Measurements from ENCODE around the gene TMEM109. TPM values are rescaled to one million over a fixed set of nuclear protein-coding genes. Genes with fewer than 3 reads are reported as not detected.

TMEM109 gene
- total and polyA plus RNA-seq, 8 donors, result 82.9 to 130 (median 92.7) TPM

DNA sequence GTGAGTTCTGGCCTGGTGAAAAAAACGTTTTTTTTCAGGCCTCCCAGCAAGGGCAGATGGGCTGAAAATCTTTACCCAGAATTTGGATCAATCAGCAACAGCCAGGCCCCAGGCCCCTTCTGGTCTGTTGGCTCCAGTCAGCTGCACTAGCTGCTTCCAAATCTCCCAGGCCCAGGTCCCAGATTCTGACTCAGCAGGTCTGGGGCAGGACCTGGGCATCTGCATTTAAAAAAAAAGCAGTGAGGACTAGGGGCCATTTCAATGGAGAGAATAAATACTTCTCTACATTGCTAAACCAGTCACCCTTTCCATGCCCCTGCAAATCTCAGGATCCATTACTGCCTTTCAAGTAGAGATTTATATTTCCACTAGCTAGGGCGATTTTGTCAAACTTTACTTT is 33.7 kb downstream of the TMEM109 start:
- no peak for ATAC-seq
- TF ChIP-seq, protein P1, sequence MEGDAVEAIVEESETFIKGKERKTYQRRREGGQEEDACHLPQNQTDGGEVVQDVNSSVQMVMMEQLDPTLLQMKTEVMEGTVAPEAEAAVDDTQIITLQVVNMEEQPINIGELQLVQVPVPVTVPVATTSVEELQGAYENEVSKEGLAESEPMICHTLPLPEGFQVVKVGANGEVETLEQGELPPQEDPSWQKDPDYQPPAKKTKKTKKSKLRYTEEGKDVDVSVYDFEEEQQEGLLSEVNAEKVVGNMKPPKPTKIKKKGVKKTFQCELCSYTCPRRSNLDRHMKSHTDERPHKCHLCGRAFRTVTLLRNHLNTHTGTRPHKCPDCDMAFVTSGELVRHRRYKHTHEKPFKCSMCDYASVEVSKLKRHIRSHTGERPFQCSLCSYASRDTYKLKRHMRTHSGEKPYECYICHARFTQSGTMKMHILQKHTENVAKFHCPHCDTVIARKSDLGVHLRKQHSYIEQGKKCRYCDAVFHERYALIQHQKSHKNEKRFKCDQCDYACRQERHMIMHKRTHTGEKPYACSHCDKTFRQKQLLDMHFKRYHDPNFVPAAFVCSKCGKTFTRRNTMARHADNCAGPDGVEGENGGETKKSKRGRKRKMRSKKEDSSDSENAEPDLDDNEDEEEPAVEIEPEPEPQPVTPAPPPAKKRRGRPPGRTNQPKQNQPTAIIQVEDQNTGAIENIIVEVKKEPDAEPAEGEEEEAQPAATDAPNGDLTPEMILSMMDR (IDR thresholded peaks at IDR 0.05), result no peak
- intact Hi-C loops (cut with DNase I), result no loop called here

DNA sequence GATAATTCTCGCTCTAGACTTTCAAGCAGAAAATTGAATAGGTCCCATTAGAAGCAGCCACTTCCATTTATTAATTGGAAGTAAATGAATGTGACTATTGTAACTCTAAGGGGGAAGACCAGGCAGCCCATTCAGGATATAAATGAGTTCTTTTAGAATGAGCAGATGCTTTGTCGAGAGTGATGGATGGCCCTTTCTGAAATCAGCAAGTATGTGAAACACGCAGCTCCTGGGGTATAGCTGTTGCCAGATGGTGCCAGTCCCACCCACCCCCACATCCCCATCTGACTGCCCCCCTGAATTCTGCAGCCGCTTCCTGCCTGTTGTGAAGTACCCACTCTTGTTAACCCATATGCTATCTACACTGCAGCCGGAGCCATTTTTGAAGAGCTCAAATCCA is 34.3 kb downstream of the TMEM109 start:
- Histone ChIP-seq H3K4me3 (no peak overlapping the region), H3K36me3 (peaks cover 0 to 45% of the 10 kb centered on the region in 2 donors), H3K27ac (no peak overlapping the region), H3K9me3 (no peaks in the 10 kb centered on the region), H3K4me1 (peaks cover 3 to 50% of the 10 kb centered on the region in 2 donors), H3K27me3 (peaks cover 0 to 10% of the 10 kb centered on the region in 2 donors)
- no peak for DNase-seq
- no peak for ATAC-seq
- TF ChIP-seq, protein P1 (IDR thresholded peaks at IDR 0.05), result no peak
- intact Hi-C loops (cut with DNase I), result no loop called here

More for the DNA sequence above, 33.7 kb downstream of the TMEM109 start:
- Histone ChIP-seq H3K27ac (no peak overlapping the region), H3K27me3 (peaks cover 0 to 10% of the 10 kb centered on the region in 2 donors), H3K4me1 (peaks cover 5 to 49% of the 10 kb centered on the region in 2 donors), H3K9me3 (no peaks in the 10 kb centered on the region), H3K4me3 (no peak overlapping the region), H3K36me3 (peaks cover 0 to 50% of the 10 kb centered on the region in 2 donors)
- no peak for DNase-seq

DNA sequence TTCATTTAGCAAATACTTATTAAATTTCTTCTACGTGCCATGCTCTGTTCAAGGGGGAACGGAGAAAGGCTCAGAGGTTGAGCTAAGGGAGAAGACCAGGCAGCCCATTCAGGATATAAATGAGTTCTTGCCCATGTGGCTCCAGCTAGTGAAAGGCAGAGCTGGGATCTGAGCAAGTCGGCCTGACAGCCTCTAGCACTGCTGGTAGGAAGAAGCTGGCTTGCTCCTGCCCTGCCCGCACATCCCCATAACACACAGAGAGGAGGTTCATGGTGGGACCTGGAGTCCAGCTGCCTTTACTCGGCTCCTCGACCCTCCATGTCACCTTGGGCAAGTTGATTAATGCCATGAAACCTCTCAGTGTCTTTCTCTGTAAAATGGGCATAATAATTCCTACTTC is 36.1 kb downstream of the TMEM109 start:
- peak overlapping the region in 1 of 2 donors; percentile 96 for H3K27ac ChIP-seq
- peaks cover 3 to 63% of the 10 kb centered on the region in 2 donors for H3K4me1 ChIP-seq
- TF ChIP-seq, protein P1 (IDR thresholded peaks at IDR 0.05), result no peak
- peak overlapping the region; percentile 36 to 64 for H3K4me3 ChIP-seq
- ATAC-seq (no peak), DNase-seq (no peak)
- H3K9me3 ChIP-seq, result no peaks in the 10 kb centered on the region
- intact Hi-C loops (cut with DNase I), result no loop called here
- H3K27me3 ChIP-seq, result peaks cover 0 to 10% of the 10 kb centered on the region in 2 donors
- peaks cover 0 to 28% of the 10 kb centered on the region in 2 donors for H3K36me3 ChIP-seq

DNA sequence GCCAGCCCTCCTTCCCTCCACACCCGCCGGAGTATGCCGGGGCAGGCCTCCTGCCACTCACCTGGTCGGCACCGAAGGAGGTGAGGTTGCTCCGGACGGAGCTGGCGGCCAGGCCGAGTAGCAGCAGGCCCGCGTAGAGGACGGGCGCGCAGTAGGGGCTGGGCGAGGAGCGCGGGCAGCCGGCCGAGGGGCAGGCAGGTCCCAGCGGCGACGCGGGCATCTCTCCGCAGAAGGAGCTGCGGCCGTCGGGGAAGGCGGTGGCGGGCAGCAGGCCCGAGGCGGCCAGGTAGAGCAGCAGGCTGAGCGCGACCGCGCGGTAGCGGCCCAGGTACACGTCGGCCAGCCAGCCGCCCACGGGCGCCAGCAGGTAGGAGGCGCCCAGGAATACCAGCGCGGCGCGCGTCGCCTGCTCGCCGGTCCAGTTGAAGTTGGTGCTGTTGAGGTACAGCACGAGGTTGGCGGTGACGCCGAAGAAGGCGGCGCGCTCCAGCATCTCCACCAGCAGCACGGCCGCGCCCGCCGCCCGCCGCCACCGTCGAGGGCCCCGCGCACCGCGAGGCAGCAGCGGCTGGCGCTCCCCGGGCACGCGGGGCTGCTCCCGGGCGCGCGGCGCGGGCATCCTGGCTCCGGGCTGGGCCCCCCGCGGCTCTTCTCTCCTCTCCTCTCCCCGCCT is 37.1 kb downstream of the TMEM109 start:
- intact Hi-C loops (cut with DNase I), result no loop called here
- Histone ChIP-seq H3K9me3 (no peaks in the 10 kb centered on the region), H3K36me3 (peaks cover 0 to 17% of the 10 kb centered on the region in 2 donors), H3K4me3 (peak overlapping the region; percentile 36 to 64), H3K27me3 (peaks cover 0 to 10% of the 10 kb centered on the region in 2 donors), H3K27ac (peak overlapping the region in 1 of 2 donors; percentile 96), H3K4me1 (peaks cover 3 to 69% of the 10 kb centered on the region in 2 donors)
- DNase-seq, result peak in 3 of 4 donors; percentile 54 to 90 (median 55)
- TF ChIP-seq, protein P1 (IDR thresholded peaks at IDR 0.05), result no peak
- ATAC-seq, result peak; percentile 5

DNA sequence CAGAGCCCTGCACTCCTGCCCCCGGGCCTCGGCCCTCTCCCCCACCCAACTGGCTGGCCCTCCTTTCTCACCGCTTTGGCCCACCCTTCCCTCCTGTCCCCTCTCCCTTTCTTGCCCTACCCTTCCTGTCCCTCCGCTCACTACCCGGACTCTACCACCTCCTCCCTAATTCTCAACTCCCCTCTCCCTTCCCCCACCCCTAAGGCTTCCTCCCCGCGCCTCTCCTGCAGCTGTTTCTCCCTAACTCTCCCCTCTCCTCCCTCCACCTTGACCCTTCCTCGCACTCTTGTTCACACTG is 37.6 kb downstream of the TMEM109 start:
- Histone ChIP-seq H3K36me3 (peaks cover 0 to 13% of the 10 kb centered on the region in 2 donors), H3K9me3 (no peaks in the 10 kb centered on the region), H3K27me3 (peaks cover 0 to 10% of the 10 kb centered on the region in 2 donors), H3K4me3 (peak overlapping the region; percentile 36 to 64), H3K27ac (peak overlapping the region; percentile 92 to 96), H3K4me1 (peaks cover 3 to 70% of the 10 kb centered on the region in 2 donors)
- peak; percentile 5 for ATAC-seq
- intact Hi-C loops (cut with DNase I), result no loop called here
- TF ChIP-seq, protein P1 (IDR thresholded peaks at IDR 0.05), result no peak
- DNase-seq, result peak in 1 of 4 donors; percentile 18

All from left lung (tissue), 10 donors.